Activated naive CD4-positive, alpha-beta T cell treated with anti-CD3 and anti-CD28 coated beads, Interleukin-2, amount 10 ng/mL, durations not matched to agents 7 days and 5 days (primary cell): ENCODE data around the gene MLX.

Experiments
- CTCF ChIA-PET: fragments of 350-600 bp; sonication (Branson Sonifier 250); formaldehyde crosslinking; loops from one replicate; lab custom pipeline; 2021; ENCODE audit warnings: antibody characterized with exemption; lab: Charles Lee
- DNase-seq: peaks from one replicate; pipeline ENCODE4 v3.0.0-alpha.2; 2020
- H3K27ac Mint-ChIP-seq: one replicate; pipeline ENCODE4 v1.8.0; 2021; ENCODE audit warnings: mild to moderate bottlenecking, moderate library complexity, mixed read lengths
- H3K27me3 Mint-ChIP-seq: one replicate; pipeline ENCODE4 v1.8.0; 2021; ENCODE audit warnings: mild to moderate bottlenecking, mixed read lengths
- H3K36me3 Mint-ChIP-seq: one replicate; pipeline ENCODE4 v1.8.0; 2021; ENCODE audit warnings: mixed read lengths
- H3K4me1 Mint-ChIP-seq: one replicate; pipeline ENCODE4 v1.8.0; 2021; ENCODE audit warnings: mixed read lengths
- H3K4me3 Mint-ChIP-seq: one replicate; pipeline ENCODE4 v1.8.0; 2021; ENCODE audit warnings: mild to moderate bottlenecking, moderate library complexity, mixed read lengths
- H3K9me3 Mint-ChIP-seq: one replicate; pipeline ENCODE4 v1.8.0; 2021; ENCODE audit warnings: mixed read lengths

The MLX gene

DNA sequence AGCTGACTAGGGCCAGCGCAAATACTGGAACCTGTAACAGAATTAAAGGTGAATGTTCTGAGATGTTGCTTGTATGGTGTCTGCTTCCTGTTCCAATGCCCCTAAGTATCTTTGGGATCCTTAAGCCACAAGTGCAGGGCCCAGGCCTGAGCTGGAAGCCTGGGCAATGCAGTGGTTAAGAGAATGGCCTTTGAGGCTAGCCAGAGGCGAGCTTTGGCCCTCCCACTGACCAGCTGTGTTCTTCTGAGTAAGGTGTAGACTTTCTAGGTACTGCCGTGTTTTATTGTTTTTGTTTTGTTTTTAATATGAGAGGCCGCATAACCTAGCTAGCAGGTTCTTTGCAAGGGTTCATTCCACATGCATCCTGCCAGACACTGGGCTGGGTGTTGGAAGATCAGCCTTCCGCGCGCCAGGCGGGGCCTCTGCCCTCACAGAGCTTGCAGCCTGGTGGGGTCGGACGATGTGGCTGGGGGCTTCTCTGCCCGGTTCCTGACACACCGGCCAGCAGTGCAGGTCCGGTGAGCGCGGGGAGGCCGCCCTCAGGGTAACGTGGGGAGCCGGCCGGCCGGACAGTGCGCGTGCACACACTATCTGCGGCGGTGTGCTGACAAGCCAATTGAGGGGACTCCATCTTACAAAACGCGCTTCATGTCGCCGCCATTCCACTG lies 551 bp upstream of the MLX start:
- Mint-ChIP-seq H3K27me3 (peaks cover 12% of the 10 kb centered on the region), H3K9me3 (no peaks in the 10 kb centered on the region), H3K4me3 (peak overlapping the region; percentile 93), H3K27ac (peak overlapping the region; percentile 95), H3K36me3 (peaks cover 55% of the 10 kb centered on the region), H3K4me1 (peaks cover 64% of the 10 kb centered on the region)
- CTCF ChIA-PET: interaction anchor here (1.0 to 2.7 kb wide), 2 partner anchors 12 kb away, joined by 3 to 20 read pairs; partner anchors contain the start of gene PSMC3IP
- no peak for DNase-seq

DNA sequence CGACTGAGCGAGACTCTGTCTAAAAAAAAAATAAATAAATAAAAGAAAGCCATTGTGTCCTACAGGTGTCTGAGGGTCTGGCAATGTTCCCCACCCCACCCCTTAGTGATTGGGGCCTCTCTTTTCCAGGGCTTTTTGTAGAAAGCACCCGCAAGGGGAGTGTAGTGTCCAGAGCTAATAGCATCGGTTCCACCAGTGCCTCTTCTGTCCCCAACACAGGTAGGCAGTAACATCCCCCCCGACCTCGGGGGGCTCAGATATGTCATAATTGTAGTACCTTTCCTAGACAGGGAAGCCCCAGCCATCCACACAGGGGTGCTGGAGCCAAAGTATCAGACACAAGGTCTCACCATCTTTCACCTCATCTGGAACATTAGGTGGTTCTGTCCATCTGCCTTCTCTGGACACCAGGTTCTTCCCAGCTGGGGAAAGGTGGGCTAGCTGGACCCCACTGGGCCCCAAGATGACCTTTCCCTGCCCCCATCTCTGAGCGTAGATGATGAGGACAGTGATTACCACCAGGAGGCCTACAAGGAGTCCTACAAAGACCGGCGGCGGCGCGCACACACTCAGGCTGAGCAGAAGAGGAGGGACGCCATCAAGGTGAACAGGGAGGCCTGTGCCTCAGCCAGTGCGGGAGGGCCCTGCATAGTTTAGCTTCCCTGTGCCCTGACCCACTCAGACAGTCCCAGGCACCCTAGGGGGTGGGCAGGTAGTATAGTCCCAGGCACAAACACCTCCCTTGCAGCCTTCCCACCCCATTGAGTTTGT lies 1.6 kb downstream of the MLX start:
- no peaks in the 10 kb centered on the region for H3K9me3 Mint-ChIP-seq
- H3K4me3 Mint-ChIP-seq: peak overlapping the region; percentile 93
- peak overlapping the region; percentile 62 for H3K27ac Mint-ChIP-seq
- no peaks in the 10 kb centered on the region for H3K27me3 Mint-ChIP-seq
- CTCF ChIA-PET: interaction anchor here (2.7 kb wide), 1 partner anchor 10 kb away, joined by 20 read pairs; the partner anchor contains the start of gene PSMC3IP
- peaks cover 68% of the 10 kb centered on the region for H3K36me3 Mint-ChIP-seq
- DNase-seq: no peak
- H3K4me1 Mint-ChIP-seq: peaks cover 53% of the 10 kb centered on the region

DNA sequence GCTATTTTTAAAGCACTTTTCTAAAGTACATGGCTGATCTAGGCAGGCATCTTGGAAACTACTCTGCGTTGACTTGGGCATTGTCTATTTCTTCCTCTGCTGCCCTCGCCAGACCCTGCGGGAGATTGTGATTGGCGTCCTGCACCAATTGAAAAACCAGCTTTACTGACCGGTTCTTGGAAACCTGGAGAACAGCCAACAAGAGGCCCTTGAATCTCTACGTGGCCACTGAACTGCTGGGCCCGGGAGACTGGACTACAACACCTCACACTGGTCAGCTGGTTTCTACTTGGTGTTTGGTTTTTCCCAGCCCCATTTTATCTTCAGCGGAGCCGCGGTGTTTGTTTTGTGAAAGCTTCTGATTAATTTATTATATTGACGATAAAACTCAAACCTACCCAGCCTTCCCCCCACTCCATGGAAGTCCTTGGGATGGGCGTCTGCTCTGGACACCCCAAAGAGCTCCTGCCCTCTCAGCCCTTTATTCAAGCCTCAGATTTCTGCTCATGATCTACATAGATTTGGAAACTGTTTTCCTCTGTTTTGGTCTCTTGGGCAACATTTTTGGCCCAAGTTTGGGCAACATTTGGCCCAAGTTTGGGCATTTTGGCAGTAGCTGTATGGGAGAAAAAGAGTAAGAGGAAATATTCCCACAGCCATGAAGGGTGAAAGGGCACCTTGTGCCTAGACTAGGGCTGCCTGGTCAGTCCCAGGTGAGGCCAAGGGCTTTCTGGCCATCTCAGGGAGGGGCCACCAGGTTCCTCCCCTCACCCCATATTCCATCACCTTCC lies 4.7 kb downstream of the MLX start:
- CTCF ChIA-PET: no interaction called here
- no peaks in the 10 kb centered on the region for H3K27me3 Mint-ChIP-seq
- H3K27ac Mint-ChIP-seq: no peak overlapping the region
- DNase-seq: no peak
- H3K9me3 Mint-ChIP-seq: no peaks in the 10 kb centered on the region
- H3K4me3 Mint-ChIP-seq: no peak overlapping the region
- H3K36me3 Mint-ChIP-seq: peaks cover 72% of the 10 kb centered on the region
- peaks cover 57% of the 10 kb centered on the region for H3K4me1 Mint-ChIP-seq

DNA sequence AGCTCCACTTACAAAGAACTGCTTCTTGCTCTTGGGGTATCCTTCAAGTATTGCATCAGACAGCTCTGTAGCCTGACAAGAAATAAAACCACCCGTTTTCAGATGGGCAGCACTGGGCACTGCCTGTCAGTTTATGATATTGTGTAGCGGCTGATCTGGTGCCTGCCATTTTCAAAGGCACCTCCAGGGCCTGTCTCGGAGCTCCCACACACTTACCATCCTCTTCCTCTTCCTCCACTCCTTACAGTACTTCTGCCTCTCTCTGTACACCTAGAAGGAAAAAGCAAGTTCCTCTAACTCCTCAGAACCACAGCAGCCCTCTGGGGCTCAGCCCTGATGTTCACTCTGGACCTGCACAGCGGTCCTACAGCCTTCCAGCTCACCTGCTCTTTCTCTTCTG lies 6.2 kb downstream of the MLX start:
- Mint-ChIP-seq H3K4me3 (no peak overlapping the region), H3K4me1 (peaks cover 61% of the 10 kb centered on the region), H3K27ac (peak overlapping the region; percentile 54), H3K27me3 (no peaks in the 10 kb centered on the region), H3K36me3 (peaks cover 73% of the 10 kb centered on the region), H3K9me3 (no peaks in the 10 kb centered on the region)
- CTCF ChIA-PET: no interaction called here
- DNase-seq: no peak

DNA sequence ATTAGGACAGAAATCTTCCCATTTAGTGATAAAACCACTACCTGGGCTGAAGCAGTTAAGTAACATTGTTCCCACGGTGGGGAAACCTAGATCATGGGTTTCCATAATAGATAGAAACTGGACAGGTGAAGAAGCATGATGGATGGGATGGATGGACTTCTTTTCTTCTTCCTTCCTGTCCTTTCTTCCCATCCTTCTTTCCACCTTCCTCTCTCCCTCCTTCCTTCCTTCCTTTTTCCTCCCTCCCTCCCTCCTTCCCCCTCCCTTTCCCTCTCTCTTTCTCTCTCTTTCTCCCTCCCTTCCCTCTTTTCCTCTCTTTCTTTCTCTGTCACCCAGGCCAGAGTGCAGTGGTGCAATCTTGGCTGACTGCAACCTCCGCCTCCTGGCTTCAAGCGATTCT lies 7.6 kb downstream of the MLX start:
- H3K27me3 Mint-ChIP-seq: no peaks in the 10 kb centered on the region
- H3K9me3 Mint-ChIP-seq: no peaks in the 10 kb centered on the region
- H3K36me3 Mint-ChIP-seq: peaks cover 69% of the 10 kb centered on the region
- H3K4me3 Mint-ChIP-seq: no peak overlapping the region
- H3K4me1 Mint-ChIP-seq: peaks cover 62% of the 10 kb centered on the region
- no peak overlapping the region for H3K27ac Mint-ChIP-seq
- no peak for DNase-seq
- CTCF ChIA-PET: no interaction called here

DNA sequence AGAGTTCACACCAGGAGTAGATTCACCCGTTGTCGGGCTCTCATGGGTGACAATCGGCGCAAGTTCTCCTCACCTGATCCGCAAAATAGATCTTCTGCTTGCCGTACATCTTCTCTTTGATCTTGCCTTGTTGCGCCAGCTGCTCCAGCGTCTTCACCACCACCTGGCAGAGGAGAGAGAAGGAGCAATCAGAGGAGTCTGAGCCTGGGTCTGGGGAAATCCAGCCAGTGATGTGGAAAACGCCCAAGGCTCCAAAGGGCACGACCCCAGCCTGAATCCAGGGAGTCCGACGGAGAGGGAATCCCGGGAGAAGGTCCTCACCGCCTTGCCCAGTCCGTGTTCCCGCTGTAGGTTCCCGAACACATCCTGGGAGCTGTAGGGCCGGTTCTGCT lies 10.2 kb downstream of the MLX start:
- peaks cover 67% of the 10 kb centered on the region for H3K36me3 Mint-ChIP-seq
- H3K27ac Mint-ChIP-seq: peak overlapping the region; percentile 80
- peak; percentile 31 for DNase-seq
- CTCF ChIA-PET: interaction anchor here (1.4 to 4.0 kb wide), 8 partner anchors 9 to 351 kb away, joined by 5 to 77 read pairs (median 17); partner anchors contain the start of genes CCR10, MLX, PLEKHH3 and RAMP2
- no peaks in the 10 kb centered on the region for H3K9me3 Mint-ChIP-seq
- H3K4me1 Mint-ChIP-seq: peaks cover 50% of the 10 kb centered on the region
- no peaks in the 10 kb centered on the region for H3K27me3 Mint-ChIP-seq
- peak overlapping the region; percentile 92 for H3K4me3 Mint-ChIP-seq

DNA sequence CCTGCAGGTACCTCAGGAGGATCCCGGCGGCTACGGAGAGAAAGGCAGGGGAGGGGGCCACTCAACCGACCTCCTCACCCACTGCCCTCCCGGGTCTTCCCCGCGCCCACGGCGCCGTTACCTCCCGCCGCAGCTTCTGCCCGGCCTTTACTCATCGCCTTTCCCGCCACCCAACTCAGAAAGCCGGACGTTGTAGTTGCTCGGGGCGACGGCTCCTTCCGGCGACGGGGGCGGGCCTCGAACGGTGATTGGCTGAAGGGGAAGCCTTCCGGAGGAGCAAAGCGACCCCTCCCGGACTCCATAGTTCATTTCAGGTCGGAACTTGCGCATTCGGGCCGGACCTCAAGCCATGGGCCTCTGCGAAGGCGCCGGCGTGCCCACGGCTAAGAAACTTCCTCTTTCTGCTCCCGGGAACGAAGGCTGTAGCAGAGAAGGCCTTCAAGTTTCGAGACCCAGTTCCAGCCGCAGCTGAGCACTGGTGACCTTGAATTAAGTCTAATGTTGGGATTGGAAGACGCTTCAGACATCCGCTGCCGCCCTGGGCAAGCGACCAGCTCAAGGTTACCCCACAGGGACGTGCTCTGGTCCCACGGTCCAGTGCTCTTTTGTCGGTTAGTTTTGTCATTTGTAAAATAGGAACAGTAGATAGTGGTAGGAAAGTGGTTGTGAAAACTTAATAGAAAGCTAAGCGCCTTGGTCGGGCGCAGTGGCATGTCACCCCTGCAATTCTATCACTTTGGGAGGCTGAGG lies 10.8 kb downstream of the MLX start, which contains the start of gene PSMC3IP:
Gene PSMC3IP, minus strand, starts transcription at position 198 of the 750 bp plus-strand sequence. Its CDS starts 43 bp downstream, at position 155.
- H3K36me3 Mint-ChIP-seq: peaks cover 69% of the 10 kb centered on the region
- CTCF ChIA-PET: interaction anchor here (0.6 to 4.0 kb wide), 39 partner anchors 8 to 547 kb away, joined by 3 to 77 read pairs (median 4); partner anchors contain the start of genes BRCA1, CCR10, CNTNAP1 and MLX
- peaks cover 50% of the 10 kb centered on the region for H3K4me1 Mint-ChIP-seq

DNA sequence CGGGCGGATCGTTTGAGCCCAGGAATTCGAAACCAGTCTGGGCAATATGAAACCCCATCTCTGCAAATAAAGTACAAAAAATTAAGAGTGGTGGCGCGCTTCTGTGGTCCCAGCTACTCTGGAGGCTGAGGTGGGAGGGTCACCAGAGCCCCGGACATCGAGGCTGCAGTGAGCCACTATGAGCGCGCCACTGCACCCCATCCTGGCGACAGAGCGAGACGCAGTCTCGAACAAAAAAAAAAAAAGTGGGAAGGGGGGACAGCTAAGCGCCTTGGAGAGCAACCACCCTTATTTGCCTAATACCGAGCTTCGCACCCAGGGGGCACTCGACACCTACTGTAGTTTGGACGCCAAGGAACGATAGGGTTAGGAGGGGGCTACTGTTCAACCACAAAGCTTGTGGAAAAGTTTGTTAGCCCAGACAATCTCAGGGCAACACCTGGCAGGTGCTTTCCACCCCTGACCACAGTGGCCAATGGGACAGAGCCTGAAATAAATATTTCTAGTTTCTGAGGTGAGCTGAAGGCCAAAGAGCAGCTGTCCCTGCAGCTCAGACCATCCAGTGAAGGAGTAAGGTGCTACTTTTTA lies 11.5 kb downstream of the MLX start:
- peaks cover 68% of the 10 kb centered on the region for H3K36me3 Mint-ChIP-seq
- peak overlapping the region; percentile 92 for H3K4me3 Mint-ChIP-seq
- H3K27ac Mint-ChIP-seq: peak overlapping the region; percentile 89
- peak; percentile 83 for DNase-seq
- CTCF ChIA-PET: interaction anchor here (0.6 to 4.0 kb wide), 42 partner anchors 8 to 547 kb away, joined by 3 to 77 read pairs (median 4); partner anchors contain the start of genes BRCA1, CCR10, CNTNAP1 and MLX
- H3K9me3 Mint-ChIP-seq: no peaks in the 10 kb centered on the region
- H3K27me3 Mint-ChIP-seq: no peaks in the 10 kb centered on the region
- peaks cover 48% of the 10 kb centered on the region for H3K4me1 Mint-ChIP-seq

More for the DNA sequence above, 10.8 kb downstream of the MLX start, which contains the start of gene PSMC3IP:
- peak within 1 kb of the TSS; percentile 92 for H3K4me3 Mint-ChIP-seq
- H3K27ac Mint-ChIP-seq: peak within 1 kb of the TSS; percentile 89
- H3K27me3 Mint-ChIP-seq: no peaks in the 10 kb centered on the region
- DNase-seq: peak; percentile 97
- no peaks in the 10 kb centered on the region for H3K9me3 Mint-ChIP-seq

DNA sequence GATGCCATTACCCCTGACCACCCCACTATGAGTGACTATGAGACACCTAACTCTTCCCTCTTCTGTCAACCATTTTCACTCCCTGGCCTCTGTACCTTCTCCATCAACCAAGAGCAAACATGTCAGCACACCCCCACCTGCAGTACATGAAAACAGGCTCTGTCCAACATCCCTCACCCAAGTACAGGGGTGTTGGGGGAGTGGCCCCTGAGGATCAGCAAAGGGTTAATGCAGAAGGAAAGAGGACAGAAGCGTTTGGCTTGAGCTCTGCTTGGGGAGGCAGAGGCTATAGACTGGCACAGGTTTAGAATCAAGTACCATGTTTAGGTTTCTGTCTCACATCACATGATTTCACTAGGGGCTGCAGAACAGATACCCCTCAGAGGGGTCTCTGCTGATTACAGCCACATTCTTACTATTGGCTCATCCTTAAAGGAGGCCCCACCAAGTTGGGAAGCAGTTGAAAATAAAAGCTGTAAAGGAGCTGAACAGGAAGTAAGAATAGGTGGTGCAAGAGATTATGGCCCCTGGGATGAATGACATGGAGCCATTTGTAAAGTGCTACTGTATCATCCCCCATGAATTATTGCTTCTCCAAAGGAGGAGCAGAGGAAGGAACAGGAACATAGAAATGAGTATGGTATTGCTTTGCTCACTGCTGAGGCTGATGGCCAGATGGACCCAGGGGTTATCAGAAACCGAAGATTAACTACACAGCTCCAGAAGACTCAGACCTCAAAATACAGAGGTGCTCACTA lies 13.1 kb downstream of the MLX start:
- no peak for DNase-seq
- CTCF ChIA-PET: interaction anchor here (0.6 to 4.0 kb wide), 6 partner anchors 11 to 182 kb away, joined by 3 to 77 read pairs (median 12); partner anchors contain the start of genes CCR10, MLX, PLEKHH3 and RAMP2
- no peaks in the 10 kb centered on the region for H3K27me3 Mint-ChIP-seq
- H3K27ac Mint-ChIP-seq: peak overlapping the region; percentile 9
- H3K9me3 Mint-ChIP-seq: no peaks in the 10 kb centered on the region
- peak overlapping the region; percentile 1 for H3K4me3 Mint-ChIP-seq
- peaks cover 64% of the 10 kb centered on the region for H3K36me3 Mint-ChIP-seq
- peaks cover 38% of the 10 kb centered on the region for H3K4me1 Mint-ChIP-seq

DNA sequence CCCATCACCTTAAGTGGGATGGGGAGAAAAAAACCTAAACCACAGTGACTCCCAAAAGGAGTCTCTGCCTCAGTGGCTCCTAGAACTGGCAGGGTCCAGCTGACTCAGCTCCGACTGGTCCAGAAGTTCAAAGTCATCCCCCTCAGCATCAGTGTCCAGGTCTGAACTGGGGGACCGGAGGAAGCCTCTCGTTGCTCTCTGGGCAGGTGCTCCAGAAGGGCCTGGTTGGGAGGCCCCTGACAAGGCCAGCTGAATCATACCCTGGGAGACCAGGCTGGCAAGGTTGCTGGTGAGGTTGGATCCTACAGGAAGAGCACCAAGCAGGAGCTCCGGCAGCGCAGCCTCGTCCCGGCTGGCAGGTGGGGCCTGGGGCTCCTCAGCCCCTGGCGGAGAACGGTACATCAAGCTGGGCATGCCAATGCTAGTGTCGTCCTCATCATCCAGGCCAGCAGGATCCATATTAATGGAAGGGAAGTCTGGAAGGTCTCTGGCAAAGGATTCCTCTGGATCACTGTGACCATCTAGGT lies 14.9 kb downstream of the MLX start:
- Mint-ChIP-seq H3K36me3 (peaks cover 63% of the 10 kb centered on the region), H3K4me1 (peaks cover 21% of the 10 kb centered on the region), H3K9me3 (no peaks in the 10 kb centered on the region), H3K27ac (no peak overlapping the region), H3K27me3 (no peaks in the 10 kb centered on the region), H3K4me3 (no peak overlapping the region)
- DNase-seq: no peak
- CTCF ChIA-PET: interaction anchor here (2.1 kb wide), 1 partner anchor 101 kb away, joined by 5 read pairs; no protein-coding TSS in a partner anchor

DNA sequence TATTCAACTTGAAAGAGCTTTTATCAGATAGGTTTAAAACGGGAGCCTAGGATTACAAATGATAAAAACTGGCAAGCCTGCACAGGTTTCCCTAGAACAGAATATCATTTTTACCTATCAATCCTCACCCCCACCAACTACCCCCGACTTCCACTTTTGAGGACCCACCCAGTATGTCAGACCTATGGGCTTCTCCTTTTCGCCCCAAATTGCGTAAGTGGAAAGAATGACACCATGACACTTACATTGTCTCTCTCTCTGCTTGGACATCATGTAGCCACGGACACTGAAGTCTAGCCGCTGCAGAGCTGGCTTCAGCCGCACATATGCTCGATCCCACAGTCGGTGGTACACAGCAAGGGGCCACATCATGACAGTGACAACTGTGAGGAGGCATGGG lies 18.0 kb downstream of the MLX start:
- CTCF ChIA-PET: no interaction called here
- no peaks in the 10 kb centered on the region for H3K27me3 Mint-ChIP-seq

DNA sequence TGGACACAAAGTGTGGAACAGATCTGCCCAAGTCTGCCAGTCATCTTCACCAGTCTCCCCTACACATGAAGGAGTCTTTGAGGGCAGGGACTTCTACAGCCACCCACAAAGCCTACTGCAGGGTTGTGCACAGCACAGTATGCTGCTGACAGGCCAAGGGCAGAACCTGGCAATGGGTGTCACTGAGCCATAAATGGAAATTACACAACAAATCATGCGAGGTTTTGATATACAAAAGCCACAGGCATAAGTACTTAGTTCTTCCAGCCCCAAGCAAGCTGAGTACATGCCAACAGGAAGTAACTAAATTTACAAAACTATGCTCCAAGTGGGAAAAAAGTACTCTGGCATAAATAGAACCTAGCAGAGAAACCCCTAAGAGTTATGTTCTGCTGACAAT lies 18.5 kb downstream of the MLX start:
- peaks cover 61% of the 10 kb centered on the region for H3K36me3 Mint-ChIP-seq
- DNase-seq: no peak
- no peaks in the 10 kb centered on the region for H3K27me3 Mint-ChIP-seq
- H3K4me1 Mint-ChIP-seq: peaks cover 2% of the 10 kb centered on the region
- no peak overlapping the region for H3K4me3 Mint-ChIP-seq
- H3K27ac Mint-ChIP-seq: no peak overlapping the region
- no peaks in the 10 kb centered on the region for H3K9me3 Mint-ChIP-seq
- CTCF ChIA-PET: no interaction called here

More for the DNA sequence above, 18.0 kb downstream of the MLX start:
- no peaks in the 10 kb centered on the region for H3K9me3 Mint-ChIP-seq
- no peak overlapping the region for H3K4me3 Mint-ChIP-seq
- H3K4me1 Mint-ChIP-seq: no peaks in the 10 kb centered on the region
- DNase-seq: no peak
- peaks cover 66% of the 10 kb centered on the region for H3K36me3 Mint-ChIP-seq
- H3K27ac Mint-ChIP-seq: no peak overlapping the region
